ENCODE data around the gene SNX19.

Gene SNX19

DNA sequence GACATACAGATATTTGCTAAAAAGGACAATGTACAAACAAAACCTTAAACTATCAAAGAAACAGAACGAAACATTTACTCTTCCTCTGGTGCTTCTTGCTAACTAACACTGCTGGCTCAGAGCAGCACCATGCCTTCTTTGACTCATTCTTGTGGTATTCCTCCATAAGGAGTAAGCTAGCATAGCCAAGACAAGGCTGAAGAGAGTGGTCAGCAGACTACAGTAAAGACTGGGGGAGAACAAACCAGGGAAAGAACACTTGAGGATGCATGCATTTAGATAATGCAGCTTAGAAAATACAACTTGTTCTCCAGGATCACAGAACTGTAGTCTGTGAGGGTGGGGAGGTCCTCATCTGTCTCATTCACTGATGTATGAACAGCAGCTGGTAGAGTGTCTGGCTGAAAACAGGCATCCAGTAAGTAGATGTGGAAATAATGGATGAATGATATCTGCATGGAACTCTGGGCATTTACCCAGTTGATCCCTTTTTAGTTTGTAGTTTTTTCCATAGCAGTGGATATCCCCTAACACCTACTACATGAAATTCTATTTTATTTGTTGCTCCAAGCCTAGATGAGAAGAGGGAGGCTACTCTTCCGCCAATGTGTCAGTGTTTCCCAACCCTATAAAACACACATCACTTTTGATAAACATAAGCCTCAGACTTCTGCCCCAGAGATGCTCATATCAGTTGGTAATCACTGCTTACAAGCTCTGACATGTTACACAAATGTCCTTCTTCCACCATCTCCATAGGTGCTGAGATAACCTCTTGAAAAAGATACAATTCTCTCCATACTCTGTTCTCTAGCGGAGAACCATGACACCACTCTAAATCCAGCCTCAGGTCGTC lies 7.3 kb downstream of the SNX19 start:
- H3K36me3 Mint-ChIP-seq (ENCODE audit: low read depth): peaks cover 74% of the 10 kb centered on the region
- DNase-seq: no peak
- H3K4me1 Mint-ChIP-seq: peaks cover 21% of the 10 kb centered on the region
- H3K27ac Mint-ChIP-seq: no peak overlapping the region
- no peaks in the 10 kb centered on the region for H3K27me3 Mint-ChIP-seq (ENCODE audit: low read depth, poor library complexity)
- H3K4me3 Mint-ChIP-seq: no peak overlapping the region
- H3K9me3 Mint-ChIP-seq: no peaks in the 10 kb centered on the region
- TF ChIP-seq, protein P1, sequence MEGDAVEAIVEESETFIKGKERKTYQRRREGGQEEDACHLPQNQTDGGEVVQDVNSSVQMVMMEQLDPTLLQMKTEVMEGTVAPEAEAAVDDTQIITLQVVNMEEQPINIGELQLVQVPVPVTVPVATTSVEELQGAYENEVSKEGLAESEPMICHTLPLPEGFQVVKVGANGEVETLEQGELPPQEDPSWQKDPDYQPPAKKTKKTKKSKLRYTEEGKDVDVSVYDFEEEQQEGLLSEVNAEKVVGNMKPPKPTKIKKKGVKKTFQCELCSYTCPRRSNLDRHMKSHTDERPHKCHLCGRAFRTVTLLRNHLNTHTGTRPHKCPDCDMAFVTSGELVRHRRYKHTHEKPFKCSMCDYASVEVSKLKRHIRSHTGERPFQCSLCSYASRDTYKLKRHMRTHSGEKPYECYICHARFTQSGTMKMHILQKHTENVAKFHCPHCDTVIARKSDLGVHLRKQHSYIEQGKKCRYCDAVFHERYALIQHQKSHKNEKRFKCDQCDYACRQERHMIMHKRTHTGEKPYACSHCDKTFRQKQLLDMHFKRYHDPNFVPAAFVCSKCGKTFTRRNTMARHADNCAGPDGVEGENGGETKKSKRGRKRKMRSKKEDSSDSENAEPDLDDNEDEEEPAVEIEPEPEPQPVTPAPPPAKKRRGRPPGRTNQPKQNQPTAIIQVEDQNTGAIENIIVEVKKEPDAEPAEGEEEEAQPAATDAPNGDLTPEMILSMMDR (IDR thresholded peaks at IDR 0.05): no peak

DNA sequence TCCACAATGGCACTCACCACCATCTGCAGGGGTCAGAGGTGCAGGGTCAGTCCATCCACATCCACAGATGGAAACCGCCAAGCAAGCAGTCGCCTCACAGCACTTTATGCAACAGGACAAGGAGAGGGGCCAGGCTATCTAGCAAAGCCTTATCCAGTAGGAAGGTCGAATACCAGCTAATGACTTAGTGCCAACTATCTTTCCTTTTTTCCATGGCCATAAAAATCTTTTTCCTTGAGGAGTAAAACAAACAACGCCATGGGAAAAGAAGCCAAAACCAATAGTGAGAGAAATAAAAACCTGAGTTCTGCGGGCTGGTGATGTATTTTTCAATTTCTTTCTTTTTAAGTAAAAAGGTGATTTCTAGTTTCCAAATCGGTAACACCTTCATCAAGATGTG lies 8.2 kb downstream of the SNX19 start:
- Mint-ChIP-seq H3K9me3 (no peaks in the 10 kb centered on the region), H3K27ac (no peak overlapping the region), H3K36me3 (ENCODE audit: low read depth) (peaks cover 73% of the 10 kb centered on the region), H3K4me3 (no peak overlapping the region), H3K4me1 (peaks cover 17% of the 10 kb centered on the region), H3K27me3 (ENCODE audit: low read depth, poor library complexity) (no peaks in the 10 kb centered on the region)
- no peak for DNase-seq
- TF ChIP-seq, protein P1 (IDR thresholded peaks at IDR 0.05): no peak

GRCh38 chr11:130907229-130907628 lies 9.1 kb downstream of the SNX19 start:
- no peak for DNase-seq
- Mint-ChIP-seq H3K4me1 (peaks cover 12% of the 10 kb centered on the region), H3K4me3 (no peak overlapping the region), H3K36me3 (ENCODE audit: low read depth) (peaks cover 66% of the 10 kb centered on the region), H3K9me3 (no peaks in the 10 kb centered on the region), H3K27ac (no peak overlapping the region), H3K27me3 (ENCODE audit: low read depth, poor library complexity) (no peaks in the 10 kb centered on the region)
- TF ChIP-seq, protein P1 (IDR thresholded peaks at IDR 0.05): no peak

GRCh38 chr11:130906616-130907015 lies 9.7 kb downstream of the SNX19 start:
- Mint-ChIP-seq H3K27me3 (ENCODE audit: low read depth, poor library complexity) (no peaks in the 10 kb centered on the region), H3K9me3 (no peaks in the 10 kb centered on the region), H3K36me3 (ENCODE audit: low read depth) (peaks cover 60% of the 10 kb centered on the region), H3K4me3 (no peak overlapping the region), H3K27ac (no peak overlapping the region), H3K4me1 (peaks cover 6% of the 10 kb centered on the region)
- no peak for DNase-seq
- TF ChIP-seq, protein P1 (IDR thresholded peaks at IDR 0.05): no peak

- peaks cover 60% of the 10 kb centered on the region for H3K36me3 Mint-ChIP-seq (ENCODE audit: low read depth)
- H3K4me1 Mint-ChIP-seq: no peaks in the 10 kb centered on the region
- no peak overlapping the region for H3K27ac Mint-ChIP-seq
- TF ChIP-seq, protein P1 (IDR thresholded peaks at IDR 0.05): no peak
- no peaks in the 10 kb centered on the region for H3K9me3 Mint-ChIP-seq
- no peak overlapping the region for H3K4me3 Mint-ChIP-seq
- H3K27me3 Mint-ChIP-seq (ENCODE audit: low read depth, poor library complexity): no peaks in the 10 kb centered on the region
- DNase-seq: no peak
Observed at GRCh38 chr11:130905512-130905911, 10.8 kb downstream of the SNX19 start.

DNA sequence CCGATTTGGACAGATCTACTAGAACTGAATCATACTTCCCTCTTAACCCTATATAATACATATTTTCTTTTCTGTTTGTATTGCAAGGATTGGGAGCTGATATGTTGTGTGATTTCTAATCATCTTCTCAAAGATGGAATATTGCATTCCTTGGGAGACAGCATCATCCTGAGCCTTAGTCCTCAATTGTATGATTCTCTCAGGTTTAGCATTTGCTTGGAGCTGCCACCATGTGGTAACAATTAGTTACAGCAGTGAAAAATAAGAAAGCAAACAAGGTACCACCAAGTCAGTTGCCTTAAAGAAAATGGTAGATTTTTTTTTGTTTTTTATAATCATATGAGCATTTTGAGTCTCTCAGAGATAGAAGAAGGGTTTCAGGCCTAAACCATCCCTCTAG lies 11.9 kb downstream of the SNX19 start:
- no peak overlapping the region for H3K27ac Mint-ChIP-seq
- no peaks in the 10 kb centered on the region for H3K4me1 Mint-ChIP-seq
- DNase-seq: no peak
- no peaks in the 10 kb centered on the region for H3K9me3 Mint-ChIP-seq
- no peak overlapping the region for H3K4me3 Mint-ChIP-seq
- TF ChIP-seq, protein P1 (IDR thresholded peaks at IDR 0.05): no peak
- no peaks in the 10 kb centered on the region for H3K27me3 Mint-ChIP-seq (ENCODE audit: low read depth, poor library complexity)
- H3K36me3 Mint-ChIP-seq (ENCODE audit: low read depth): peaks cover 53% of the 10 kb centered on the region

Data from nephron progenitor cell (in vitro differentiated cells).